ENCODE measurements around the gene METTL23.

METTL23 gene

DNA sequence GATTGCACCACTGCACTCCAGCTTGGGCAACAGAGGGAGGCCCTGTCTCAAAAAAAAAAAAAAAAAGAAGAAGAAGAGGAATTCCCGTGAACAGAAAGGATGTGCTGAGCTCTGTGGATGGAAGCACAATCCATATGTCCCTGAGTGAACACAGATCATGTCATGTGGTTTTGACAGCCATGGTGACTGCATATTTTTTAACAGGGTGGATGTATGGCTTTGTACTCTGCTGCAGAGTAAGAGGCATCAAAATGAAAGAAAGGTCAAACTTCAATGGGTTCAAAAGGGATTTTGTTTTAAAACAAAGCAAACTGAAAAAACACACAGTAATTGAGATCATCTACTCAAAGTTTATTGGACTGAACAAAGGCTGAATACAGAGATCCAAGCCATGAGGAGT, 47.4 kb upstream of the METTL23 start:
- no peak overlapping the region for H2AFZ ChIP-seq (ENCODE audit: low read length)
- H3K4me3 ChIP-seq (ENCODE audit: low read length), result no peak overlapping the region
- 0 out of 2 replicates have a peak, but pooled peaks cover 6% of the 10 kb centered on the region for H3K27me3 ChIP-seq (replicated peaks; ENCODE audit: insufficient read depth, low read length)
- H3K9me3 ChIP-seq (replicated peaks; ENCODE audit: insufficient read depth, low read length), result no peaks in the 10 kb centered on the region
- no peak overlapping the region for H3K9ac ChIP-seq (ENCODE audit: low read length)
- no peaks in the 10 kb centered on the region for H3K79me2 ChIP-seq (ENCODE audit: low read length)
- TF ChIP-seq, protein P1, sequence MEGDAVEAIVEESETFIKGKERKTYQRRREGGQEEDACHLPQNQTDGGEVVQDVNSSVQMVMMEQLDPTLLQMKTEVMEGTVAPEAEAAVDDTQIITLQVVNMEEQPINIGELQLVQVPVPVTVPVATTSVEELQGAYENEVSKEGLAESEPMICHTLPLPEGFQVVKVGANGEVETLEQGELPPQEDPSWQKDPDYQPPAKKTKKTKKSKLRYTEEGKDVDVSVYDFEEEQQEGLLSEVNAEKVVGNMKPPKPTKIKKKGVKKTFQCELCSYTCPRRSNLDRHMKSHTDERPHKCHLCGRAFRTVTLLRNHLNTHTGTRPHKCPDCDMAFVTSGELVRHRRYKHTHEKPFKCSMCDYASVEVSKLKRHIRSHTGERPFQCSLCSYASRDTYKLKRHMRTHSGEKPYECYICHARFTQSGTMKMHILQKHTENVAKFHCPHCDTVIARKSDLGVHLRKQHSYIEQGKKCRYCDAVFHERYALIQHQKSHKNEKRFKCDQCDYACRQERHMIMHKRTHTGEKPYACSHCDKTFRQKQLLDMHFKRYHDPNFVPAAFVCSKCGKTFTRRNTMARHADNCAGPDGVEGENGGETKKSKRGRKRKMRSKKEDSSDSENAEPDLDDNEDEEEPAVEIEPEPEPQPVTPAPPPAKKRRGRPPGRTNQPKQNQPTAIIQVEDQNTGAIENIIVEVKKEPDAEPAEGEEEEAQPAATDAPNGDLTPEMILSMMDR (IDR thresholded peaks at IDR 0.05; ENCODE audit: low read length), result no peak
- TF ChIP-seq EZH2 (optimal IDR thresholded peaks at IDR 0.05; ENCODE audit: low read depth, low read length), result no peak
- TF ChIP-seq EZH2phosphoT487 (IDR thresholded peaks at IDR 0.05; ENCODE audit: low read length), result no peak
- H3K4me2 ChIP-seq (ENCODE audit: low read depth, low read length), result no peak overlapping the region
- H3K27ac ChIP-seq (ENCODE audit: low read length), result no peak overlapping the region
- H3F3A ChIP-seq (ENCODE audit: insufficient read depth, low read length), result no peaks in the 10 kb centered on the region
- H3K4me1 ChIP-seq (ENCODE audit: low read length), result no peaks in the 10 kb centered on the region
- H3K9me2 ChIP-seq (replicated peaks; ENCODE audit: insufficient read depth, low read length), result no peaks in the 10 kb centered on the region
- H3K36me3 ChIP-seq (replicated peaks; ENCODE audit: insufficient read depth, low read length), result no peaks in the 10 kb centered on the region
- H4K20me1 ChIP-seq (ENCODE audit: insufficient read depth, low read length), result no peaks in the 10 kb centered on the region
- no peak for DNase-seq

DNA sequence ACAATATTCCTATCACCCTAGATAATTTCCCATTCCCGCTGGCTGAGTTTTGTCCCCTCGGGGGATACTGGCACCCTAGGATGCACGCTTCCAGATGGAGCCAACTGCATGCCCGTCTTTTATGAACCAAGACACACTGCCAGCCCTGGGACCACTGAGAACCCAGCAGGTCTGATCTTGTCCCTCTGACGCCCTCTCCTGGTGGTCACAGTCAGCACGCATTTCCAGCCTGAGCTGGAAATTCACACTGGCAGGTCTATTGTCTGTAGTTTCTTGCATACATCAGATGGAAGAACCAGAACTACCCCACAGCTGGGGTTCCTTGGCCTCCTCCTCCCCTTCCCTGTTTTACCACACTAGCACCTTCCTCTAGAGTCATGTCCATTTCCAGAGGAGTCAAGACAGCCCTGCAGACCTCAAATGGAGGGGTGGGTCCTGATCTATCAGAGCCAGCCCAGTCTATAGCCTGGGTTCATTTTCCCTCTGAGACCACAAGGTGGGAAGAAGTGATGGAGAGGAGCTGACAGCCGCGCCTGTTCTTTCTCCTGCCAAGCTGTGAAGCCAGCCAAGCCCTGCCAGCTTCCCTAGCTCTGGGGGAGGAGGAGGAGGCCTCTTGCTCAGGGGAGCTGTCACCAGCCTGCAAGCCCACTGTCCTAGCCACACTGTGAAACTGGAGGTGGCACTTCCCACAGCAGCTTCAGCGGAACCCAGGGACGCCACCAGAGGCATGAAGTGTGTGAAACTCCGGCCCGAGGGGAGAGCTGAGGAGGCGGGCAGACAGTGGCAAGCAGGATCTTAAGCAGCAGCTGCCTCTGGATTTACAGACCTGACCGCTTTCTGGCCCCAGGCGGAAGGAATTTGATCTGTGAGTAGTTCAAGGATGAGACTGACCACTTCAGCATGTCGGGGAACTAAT, 45.2 kb upstream of the METTL23 start:
- Histone ChIP-seq H3K27ac (ENCODE audit: low read length) (no peak overlapping the region), H3K27me3 (replicated peaks; ENCODE audit: insufficient read depth, low read length) (peaks cover 16% of the 10 kb centered on the region), H3K9ac (ENCODE audit: low read length) (no peak overlapping the region), H3K9me2 (replicated peaks; ENCODE audit: insufficient read depth, low read length) (no peaks in the 10 kb centered on the region), H3F3A (ENCODE audit: insufficient read depth, low read length) (no peaks in the 10 kb centered on the region), H2AFZ (ENCODE audit: low read length) (no peak overlapping the region), H3K9me3 (replicated peaks; ENCODE audit: insufficient read depth, low read length) (no peaks in the 10 kb centered on the region), H3K4me2 (ENCODE audit: low read depth, low read length) (no peak overlapping the region), H3K4me3 (ENCODE audit: low read length) (no peak overlapping the region), H3K4me1 (ENCODE audit: low read length) (no peaks in the 10 kb centered on the region), H3K79me2 (ENCODE audit: low read length) (no peaks in the 10 kb centered on the region), H4K20me1 (ENCODE audit: insufficient read depth, low read length) (no peaks in the 10 kb centered on the region), H3K36me3 (replicated peaks; ENCODE audit: insufficient read depth, low read length) (no peaks in the 10 kb centered on the region)
- peak; percentile 51 for DNase-seq
- no peak for TF ChIP-seq EZH2 (optimal IDR thresholded peaks at IDR 0.05; ENCODE audit: low read depth, low read length)
- TF ChIP-seq EZH2phosphoT487 (IDR thresholded peaks at IDR 0.05; ENCODE audit: low read length), result no peak
- TF ChIP-seq, protein P1 (IDR thresholded peaks at IDR 0.05; ENCODE audit: low read length), result peak; percentile 81

DNA sequence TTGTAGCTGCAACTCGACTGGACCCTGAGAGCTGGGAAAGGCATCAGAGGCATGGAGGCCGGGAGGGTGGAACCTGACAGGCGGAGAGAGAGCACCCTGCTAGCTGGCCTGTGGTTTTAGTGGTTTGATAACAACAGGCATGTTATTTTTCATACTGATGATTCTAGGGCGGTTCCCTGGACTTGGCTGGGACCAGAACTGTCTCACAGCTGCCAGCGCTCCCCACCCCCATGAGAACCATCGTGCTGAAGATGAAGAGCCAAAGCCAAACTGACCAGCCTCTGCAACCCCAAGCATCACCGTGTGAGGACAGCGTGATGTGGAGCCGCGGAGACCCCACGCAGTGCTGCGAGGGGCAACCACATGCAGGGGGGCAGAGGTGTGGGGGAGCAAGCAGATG, 44.3 kb upstream of the METTL23 start:
- Histone ChIP-seq H3F3A (ENCODE audit: insufficient read depth, low read length) (no peaks in the 10 kb centered on the region), H2AFZ (ENCODE audit: low read length) (no peak overlapping the region), H3K36me3 (replicated peaks; ENCODE audit: insufficient read depth, low read length) (no peaks in the 10 kb centered on the region), H3K4me1 (ENCODE audit: low read length) (no peaks in the 10 kb centered on the region), H4K20me1 (ENCODE audit: insufficient read depth, low read length) (no peaks in the 10 kb centered on the region), H3K27me3 (replicated peaks; ENCODE audit: insufficient read depth, low read length) (peaks cover 24% of the 10 kb centered on the region), H3K9me2 (replicated peaks; ENCODE audit: insufficient read depth, low read length) (no peaks in the 10 kb centered on the region), H3K4me2 (ENCODE audit: low read depth, low read length) (no peak overlapping the region), H3K27ac (ENCODE audit: low read length) (no peak overlapping the region), H3K79me2 (ENCODE audit: low read length) (no peaks in the 10 kb centered on the region), H3K9ac (ENCODE audit: low read length) (no peak overlapping the region), H3K9me3 (replicated peaks; ENCODE audit: insufficient read depth, low read length) (no peaks in the 10 kb centered on the region), H3K4me3 (ENCODE audit: low read length) (no peak overlapping the region)
- no peak for DNase-seq
- TF ChIP-seq, protein P1 (IDR thresholded peaks at IDR 0.05; ENCODE audit: low read length), result no peak
- TF ChIP-seq EZH2 (optimal IDR thresholded peaks at IDR 0.05; ENCODE audit: low read depth, low read length), result no peak
- no peak for TF ChIP-seq EZH2phosphoT487 (IDR thresholded peaks at IDR 0.05; ENCODE audit: low read length)

All from MM.1S (cell line).